Stimulated activated CD8-positive, alpha-beta memory T cell treated with anti-CD3 and anti-CD28 coated beads, Interleukin-12 subunit alpha, Interleukin-12 subunit beta, amount 100 ng/mL, for 24 hours (primary cell): ENCODE measurements around the gene PPP1R27.
A peak's percentile ranks its signal among the peaks of the same experiment; 100 is the strongest.
"Not testable (repeated sequence)": the region's sequence is repeated elsewhere in the genome, so short reads cannot be mapped to it uniquely, and the experiment has no call there.

Experiments used
- DNase-seq: peaks from one replicate; pipeline ENCODE4 v3.0.0-alpha.2; 2020; ENCODE audit errors: extremely low read depth

The PPP1R27 gene

DNA sequence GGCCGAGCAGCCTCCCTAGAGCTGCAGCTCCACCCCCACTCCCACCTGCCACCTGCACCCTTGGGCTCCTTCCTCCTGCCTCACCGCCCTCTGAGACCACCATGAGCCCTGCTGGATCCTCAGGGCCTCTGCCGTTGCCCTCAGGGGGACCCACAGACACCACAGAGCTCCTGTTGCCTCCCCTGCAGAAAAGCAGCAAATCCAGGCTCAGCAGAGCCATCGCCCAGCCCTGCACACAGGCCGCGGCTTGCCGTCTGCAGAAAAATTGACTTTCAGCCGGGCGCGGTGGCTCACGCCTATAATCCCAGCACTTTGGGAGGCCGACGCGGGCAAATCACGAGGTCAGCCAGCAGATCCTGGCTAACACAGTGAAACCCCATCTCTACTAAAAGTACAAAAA is 7.0 kb upstream of the PPP1R27 start:
- DNase-seq = no peak

DNA sequence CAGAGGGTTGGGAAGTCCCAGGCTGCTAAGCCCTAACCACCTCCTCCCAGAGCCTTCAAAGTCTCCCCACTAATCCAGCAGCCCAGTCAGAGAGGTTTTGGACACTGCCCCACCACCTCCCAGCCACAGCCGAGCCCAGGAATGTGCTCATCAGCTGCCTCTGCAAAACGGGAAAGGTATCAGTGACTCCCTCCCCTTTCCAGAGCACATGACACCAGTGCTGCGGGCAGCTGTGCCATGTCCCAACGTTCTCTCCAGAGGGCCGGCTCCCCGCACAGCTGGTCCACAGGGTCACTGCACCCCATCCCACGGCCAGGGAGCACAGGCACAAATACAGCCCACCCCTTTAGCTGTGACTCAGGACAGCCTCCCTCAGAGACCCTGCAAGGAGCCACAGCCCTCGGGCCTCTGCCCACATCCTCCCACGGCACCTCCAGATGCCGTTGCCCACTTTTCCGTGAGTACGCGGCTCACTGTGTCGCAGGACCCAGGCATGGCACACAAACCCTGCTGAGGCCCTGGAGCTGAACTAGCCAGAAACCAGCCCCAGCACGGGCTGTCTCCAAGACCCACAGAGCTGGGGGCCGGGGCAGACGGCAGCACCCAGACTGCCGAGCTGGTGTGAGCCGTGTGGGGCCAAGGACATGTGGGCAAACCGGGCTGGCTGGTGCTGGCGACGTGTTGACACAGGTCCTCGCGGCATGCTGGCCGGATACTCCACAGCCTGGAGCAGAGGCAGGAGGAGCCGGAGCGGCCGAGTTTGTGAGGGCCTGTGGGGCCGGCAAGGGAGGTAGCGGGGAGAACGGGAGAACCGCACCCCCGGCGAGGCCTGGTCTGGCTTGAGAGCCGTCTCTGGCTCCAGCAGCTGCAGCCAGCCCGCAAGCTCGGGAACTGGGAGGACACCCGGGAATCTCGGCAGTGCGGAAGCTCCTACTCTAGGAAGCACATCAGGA is 6.3 kb upstream of the PPP1R27 start:
- no peak for DNase-seq

DNA sequence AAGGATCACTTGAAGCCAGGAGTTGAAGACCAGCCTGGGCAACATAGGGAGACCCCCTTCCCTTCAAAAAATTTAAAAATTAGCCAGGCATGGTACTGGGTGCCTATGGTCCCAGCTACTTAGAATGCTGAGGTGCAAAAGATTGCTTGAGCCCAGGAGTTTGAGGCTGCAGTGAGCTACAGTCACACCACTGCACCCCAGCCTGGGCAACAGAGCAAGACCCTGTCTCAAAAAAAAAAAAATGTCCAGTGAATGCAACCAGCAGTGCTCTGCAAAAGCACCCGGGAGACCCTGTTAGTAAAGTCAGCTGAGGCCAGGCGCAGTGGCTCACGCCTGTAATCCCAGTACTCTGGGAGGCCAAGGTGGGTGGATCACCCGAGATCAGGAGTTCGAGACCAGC is 5.2 kb upstream of the PPP1R27 start:
- not testable (repeated sequence) for DNase-seq

DNA sequence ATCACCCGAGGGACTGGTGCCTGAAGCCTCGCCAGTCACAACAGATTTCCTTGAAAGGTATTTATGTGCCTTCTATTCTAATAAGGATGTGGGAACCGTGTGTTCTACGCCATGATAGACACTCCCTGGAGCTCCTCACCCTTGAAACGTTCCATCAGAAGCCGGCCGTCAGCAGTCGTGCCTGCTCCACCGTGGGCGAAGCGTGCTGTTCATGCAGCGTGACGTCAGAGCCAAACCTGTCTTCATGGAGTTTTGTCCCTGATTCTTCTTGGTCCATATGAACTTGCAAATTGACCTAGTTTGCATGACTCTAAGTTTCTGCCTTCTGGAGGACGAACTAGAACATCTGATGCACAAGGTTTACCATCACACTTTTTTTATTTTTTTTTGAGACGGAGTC is 4.5 kb upstream of the PPP1R27 start:
- no peak for DNase-seq

DNA sequence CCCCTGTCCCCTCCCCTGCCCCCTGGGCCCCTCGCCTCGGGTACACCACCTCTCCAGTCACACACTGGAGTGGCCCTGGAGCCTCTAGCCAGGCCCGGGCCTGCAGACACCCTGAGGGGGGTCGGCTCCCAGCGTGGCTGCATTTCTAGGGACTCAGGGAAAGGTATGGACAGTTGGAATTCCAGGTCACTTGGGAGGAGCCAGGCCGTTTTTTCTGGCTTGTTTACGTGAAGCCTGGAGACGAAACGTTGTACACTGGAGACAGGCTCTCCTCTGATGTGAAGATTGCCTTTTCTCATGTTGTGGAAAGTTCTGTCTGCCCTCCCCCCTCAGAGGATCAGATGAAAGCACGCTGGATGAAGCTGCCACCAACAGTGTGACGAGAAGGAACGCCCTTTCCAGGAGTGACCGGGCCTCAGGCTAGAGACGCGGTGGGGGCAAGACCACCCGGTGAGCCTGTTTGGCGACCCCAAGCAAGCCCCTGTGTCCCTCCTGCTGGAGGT is 4.0 kb upstream of the PPP1R27 start:
- DNase-seq = no peak

DNA sequence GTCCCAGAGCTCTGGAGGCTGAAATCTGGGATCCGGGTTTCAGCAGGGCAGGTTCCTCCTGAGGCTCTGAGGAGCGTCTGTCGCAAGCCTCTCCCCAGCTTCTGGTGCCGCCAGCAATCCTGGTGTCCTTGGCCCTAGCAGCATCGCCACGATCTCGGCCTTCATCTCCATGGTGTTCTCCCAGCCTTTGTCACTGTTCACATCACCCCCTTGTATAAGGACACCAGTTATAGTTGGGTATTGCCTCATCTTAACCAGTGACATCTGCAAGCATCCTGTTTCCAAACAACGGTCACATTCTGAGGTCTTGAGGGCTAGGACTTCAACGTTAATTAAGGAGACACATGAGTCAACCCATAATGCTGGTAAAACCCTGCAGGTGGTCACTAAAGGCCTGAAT is 2.8 kb upstream of the PPP1R27 start:
- no peak for DNase-seq

DNA sequence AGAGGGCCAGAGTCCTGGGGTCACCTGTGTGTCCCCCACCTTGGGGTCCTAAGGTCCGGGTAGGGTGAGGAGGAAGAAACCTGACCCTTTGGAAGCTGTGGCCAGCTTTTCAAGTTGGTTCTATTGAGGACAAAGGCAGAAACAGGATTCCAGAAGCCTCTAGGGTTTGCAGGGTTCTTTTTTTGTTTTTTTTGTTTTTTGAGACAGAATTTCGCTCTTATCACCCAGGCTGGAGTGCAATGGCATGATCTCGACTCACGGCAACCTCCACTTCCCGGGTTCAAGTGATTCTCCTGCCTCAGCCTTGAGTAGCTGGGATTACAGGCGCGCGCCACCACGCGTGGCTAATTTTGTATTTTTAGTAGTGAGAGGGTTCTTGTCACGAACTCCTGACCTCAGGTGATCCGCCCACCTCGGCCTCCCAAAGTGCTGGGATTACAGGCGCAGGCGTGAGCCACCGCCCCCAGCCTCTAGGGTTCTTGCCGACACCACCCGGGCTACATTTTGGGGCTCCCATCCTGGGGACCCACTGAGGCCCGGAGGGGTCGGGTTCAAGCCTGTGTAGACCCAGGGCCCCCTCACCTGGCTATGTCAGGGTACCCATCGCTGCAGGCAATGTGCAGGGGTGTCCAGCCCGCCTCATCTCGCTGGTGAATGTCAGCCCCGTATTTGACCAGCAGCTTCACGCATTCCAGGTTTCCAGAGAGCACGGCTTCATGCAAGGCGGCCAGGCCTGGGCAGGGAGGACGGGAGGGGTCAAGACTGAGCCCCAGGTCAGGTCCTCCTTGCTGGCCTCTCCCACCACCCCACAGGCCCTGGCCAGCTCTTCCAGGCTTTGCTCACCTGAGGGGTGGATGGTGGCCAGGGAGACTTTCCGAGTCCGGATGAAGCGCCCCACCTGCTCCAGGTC is 674 bp downstream of the PPP1R27 start:
- no peak for DNase-seq

DNA sequence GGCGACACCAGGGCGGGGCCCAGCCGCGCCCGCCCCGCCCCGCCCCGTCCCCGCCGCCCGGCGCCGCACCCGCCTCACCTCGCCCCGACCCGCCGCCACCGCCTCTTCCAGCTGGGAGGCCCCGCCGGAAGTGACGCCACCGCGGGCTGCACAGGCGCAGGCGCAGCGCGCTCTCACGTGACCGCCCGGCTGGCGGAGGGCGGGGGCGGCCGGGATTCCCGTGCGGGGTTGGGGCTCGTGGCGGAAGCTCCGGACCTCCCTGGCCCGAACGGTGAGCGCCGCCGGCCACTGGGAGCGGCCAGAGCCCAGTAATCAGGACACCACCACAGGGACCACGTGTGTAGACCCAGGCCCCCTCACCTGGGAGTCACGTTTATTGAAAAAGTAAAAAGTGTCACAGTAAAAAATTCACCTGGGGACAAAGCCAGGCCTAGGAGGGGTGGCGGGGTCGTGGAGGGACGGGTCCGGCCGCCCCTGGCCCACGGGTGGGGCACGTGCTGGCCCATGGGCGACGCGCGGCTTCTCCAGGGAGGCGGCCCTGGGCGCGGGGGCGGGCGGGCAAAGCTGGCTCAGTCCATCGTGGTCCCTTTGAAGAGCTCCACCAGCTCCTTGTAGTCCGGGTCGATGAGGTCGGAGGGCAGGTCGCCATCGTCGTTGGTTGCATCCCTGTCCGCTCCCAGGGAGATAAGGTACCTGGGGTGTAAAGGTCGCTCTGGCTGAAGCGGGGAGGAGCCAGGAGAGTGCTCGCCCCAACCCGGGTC is 1.5 kb downstream of the PPP1R27 start, which contains the start of gene MCRIP1:
MCRIP1 (minus strand) TSS at position 132 of the 761 bp plus-strand sequence. CDS start 8,785 bp downstream, outside the sequence.
- DNase-seq = peak; percentile 93

DNA sequence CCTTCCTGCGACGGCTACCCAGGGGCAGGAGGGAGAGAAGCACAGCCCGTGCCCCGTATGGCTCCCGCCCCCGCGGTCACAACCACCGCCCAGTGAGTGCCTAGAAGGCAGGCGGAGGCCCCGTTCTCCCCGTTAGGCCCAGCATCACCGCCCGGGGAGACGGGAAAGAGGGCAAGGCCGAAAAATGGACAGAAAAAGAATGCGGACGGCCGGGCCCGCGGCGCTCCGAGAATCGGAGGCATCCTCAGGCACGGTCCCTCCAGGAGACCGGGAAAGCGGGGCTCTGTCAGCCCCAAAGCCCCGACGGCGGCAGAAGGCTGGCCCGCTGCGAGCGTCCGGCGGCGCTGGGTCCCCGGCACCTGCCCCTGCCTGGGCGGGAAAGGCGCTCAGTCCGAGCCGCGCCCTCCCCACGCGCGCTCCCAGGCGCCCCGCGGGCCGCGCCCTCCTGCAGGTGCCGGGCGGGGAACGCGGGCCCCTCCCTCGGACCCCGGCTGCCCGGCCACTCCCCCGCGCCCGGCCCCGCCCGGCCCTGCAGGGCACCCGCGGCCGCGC is 2.2 kb downstream of the PPP1R27 start:
- no peak for DNase-seq

DNA sequence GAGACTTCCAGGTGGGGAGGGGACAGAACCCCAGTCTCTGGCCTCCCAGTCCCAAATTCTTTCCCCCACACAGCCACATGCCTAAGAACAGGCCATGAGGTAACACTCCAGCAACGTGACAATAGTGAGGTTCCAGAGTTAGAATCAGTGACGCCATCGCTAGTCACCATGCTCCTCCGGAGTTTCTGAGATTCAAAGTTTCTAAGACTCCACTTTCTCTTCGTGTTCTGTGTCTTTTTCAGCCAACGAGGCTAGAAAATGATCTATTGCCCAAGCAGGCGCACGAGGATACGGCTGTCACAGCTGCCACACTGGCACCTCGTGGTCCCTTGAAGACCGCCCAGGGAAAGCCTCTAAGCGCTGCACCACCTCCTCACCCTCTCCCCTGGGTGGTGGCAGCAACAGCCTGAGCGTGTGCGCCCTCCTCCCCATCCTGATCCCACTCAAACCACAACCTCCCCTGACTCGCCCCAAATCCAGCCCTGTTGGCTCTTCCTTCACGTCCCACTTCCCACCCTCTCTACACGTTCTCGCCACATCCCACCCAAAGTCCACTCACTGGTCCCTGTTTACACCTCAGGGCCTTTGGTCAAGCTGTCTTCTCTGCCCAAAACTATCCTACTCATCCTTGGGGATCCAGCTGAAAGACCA is 2.8 kb downstream of the PPP1R27 start:
- no peak for DNase-seq

DNA sequence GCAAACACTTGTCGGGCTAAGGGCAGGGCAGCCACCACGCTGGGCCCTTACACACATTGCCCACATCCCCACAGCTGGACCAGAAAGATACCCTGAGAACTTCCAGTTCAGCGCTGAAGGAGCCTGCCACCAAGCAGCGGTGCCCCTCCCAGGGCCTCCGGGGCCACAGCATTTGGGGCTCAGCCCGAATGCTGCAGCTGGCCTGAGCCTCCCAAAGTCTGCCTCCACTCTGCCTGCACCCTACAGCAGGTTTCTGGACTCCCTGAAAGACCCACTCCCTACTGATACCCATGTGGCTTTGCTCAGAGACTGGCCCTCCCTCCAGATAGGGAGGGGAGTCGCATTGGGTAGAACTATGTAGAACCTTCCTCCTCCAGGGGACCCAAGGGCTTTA is 3.3 kb downstream of the PPP1R27 start:
- no peak for DNase-seq

DNA sequence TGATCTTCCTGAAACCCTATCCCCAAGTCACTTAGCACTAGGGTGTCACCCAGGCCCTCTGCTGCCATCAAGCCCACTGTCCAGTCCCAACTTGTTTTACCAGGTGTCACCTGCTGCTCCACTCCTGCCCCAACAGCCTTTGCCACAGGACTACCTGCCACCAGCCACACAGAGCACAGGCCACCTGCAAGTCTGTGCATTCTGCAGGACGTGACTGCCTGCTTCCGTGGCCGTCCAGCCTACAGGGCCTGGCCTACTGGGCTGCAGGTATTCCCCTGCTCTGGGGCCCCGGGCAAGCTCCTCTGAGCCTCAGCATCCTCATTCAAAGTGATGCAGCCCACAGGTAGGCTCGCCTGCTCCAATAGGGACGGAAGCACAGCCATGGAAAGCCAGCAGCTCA is 5.0 kb downstream of the PPP1R27 start:
- no peak for DNase-seq

DNA sequence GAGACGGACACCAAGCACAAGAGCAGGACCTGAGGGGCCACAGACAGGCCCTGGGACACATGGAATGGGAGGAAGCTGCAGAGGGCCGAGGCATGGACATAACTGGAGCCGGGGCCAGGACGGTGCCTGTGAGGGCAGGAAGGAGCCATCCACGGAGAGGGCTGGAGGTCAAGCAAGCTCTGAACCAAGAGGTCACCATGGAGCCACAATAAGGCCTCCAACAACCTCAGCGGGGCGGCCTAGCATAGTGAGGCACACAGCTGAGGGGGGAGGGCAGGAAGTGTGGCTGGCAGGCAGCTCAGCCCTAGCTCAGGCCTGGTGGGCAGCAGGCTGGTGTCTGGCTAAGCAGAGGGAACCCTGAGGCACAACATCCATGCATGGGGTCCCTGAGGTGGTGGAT is 6.2 kb downstream of the PPP1R27 start:
- DNase-seq = no peak

DNA sequence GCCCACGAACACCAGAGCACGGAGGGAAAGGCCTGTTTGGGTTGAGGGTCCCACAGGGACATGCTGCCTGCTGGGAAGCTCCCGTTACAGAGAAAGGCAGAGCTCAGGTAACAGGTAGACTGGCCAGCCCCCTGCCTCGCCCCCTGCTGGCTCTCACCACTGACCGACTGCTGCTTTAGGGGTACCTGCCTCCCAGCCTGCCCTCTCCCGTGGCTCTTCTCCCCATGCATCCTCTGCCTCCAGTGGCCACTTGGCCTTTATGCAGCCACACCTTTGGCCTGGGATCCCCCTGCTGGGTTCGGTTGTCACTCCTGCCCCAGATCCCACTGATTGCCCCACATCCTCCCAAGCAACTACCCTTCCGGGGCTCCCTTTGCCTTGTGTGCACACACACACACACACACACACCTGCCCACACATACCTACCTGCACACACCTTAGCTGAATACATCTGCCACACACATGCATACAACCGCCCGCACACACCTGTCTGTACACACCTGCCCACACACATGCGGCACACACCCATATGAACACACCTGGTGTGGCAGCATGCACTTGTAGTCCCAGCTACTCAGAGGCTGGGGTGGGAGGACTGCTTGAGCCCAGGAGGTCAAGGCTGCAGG is 8.9 kb downstream of the PPP1R27 start:
- no peak for DNase-seq

DNA sequence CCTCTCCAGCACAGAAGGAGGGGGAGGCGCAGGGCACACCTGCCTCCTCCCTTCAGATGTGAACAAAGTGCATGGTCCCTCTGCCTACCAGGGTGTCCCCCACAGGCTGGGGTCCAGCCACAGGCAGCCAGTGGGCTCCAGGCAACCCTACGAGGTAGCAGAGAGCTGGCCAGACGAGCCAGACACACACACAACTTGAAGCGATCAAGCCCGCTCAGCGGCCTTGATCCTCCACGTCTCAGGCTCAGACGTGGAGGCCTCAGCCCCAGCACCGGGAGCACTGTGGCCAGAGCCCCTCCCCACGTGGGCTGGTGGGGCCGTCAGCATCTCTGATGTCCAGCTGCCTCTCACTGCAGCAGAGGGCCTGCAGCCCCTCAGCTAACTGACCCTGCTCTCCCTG is 10.3 kb downstream of the PPP1R27 start:
- DNase-seq = no peak

DNA sequence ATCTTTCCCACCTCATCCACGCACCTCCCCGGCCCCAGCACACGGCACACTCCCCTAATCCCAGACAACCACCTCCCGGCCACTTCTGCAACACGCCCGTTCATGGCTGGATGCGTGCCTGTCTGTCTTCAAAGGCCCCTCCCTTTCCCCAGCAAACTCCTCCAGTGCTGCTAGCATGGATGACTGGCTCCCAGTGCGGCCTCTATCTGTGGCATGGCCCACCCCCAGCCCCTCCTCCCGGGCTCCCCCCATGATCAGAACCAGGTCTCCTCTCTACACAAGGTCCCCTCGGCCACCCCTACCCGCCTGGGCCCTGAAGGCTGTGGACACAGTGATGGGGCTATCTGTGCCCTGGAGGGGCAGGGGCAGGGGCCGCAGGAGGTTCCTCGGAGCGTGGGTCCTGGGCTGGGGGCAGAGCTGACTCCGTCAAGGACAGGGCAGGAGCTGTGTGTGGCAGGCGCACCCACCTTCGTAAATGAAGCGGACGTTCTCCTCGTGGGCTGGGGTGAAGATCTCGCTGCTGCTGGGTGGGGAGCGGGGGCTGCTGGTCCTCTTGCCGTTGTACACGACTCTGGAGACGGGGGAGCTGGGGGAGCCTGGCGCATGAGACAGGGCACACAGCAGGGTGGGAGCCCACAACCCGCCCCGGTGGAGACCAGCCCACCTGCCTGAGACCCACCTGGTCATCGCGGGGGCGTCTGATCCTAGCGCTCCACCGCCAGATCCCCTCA is 10.9 kb downstream of the PPP1R27 start:
- no peak for DNase-seq

DNA sequence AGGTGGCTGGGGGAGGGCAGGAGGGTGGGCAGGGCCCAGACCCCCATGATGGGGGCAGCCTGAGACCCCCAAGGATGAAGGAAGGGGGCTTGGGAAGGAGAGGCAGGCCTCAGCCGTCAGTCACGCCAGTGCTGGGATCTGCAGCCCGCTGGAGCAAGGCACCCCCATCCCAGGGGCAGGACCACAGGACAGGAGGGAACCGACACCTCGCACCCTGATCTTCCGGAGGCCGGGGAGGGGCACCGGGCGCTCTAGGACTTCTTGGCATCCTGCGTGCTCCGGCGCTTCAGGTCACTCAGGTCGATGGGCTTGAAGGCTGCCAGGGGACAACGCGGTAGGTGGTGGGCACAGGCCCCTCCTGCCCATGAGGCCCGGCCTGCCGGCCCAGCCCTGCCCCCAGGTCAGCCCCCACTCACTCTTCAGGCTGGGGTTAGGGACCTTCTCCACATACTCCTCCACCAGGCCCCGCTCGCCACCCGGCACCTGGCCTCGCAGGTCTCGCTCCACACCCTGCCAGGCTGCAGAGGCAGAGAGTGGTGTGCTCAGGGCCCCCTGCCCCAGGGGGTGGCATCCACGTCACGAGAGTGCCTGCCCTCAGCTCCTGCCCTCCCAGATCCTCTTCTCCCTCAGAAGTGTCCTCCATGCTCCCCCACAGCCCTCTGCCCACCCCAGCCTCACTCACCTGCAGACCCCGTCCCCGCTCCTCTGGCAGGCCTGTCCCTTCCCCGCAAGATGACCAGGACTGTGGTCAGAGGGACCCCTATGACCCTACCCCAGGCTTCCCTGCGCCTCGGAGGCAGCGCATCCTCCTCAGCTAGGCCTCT is 11.6 kb downstream of the PPP1R27 start:
- no peak for DNase-seq

DNA sequence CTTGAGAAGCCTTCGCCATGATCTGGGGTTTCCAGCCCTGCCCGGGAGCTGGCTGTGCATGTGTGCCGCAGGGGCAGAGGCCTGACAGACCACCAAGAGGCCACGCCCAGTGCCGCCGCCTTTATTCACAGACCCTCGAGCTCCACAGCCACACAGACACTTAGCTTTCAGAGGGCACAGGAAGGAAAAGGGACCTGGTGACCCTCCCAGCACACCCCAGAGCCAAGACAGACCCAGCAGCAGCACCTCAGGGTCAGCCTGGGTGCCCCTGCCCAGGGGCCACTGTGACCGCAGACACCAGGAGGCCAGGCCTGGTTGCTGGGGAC is 12.6 kb downstream of the PPP1R27 start:
- DNase-seq = no peak
